Endothelial cell of umbilical vein (primary cell): ENCODE measurements around the gene SPATS2L. TPM values are rescaled to one million over a fixed set of nuclear protein-coding genes. Genes with fewer than 3 reads are reported as not detected.
A peak's percentile ranks its signal among the peaks of the same experiment; 100 is the strongest.

ENCODE experiments used
- Bru-seq: library from RNA; stranded (reverse); fragments of 400-500 nt; gene quantifications from one replicate; lab custom pipeline; 2021; lab: Mats Ljungman, UMichigan
- BruChase-seq, 2 experiments: library from RNA; stranded (reverse); fragments of 400-500 nt; gene quantifications; one replicate each; lab custom pipeline; 2021; lab: Mats Ljungman, UMichigan
- BruUV-seq: library from RNA; stranded (reverse); fragments of 400-500 nt; replicated peaks from 2 replicates; lab custom pipeline; 2021; lab: Mats Ljungman, UMichigan
- CTCF ChIA-PET: fragments of 300-600, 350-600 bp; sonication (Branson Sonifier 250); formaldehyde crosslinking; loops from one replicate; lab custom pipeline; 2021; ENCODE audit warnings: antibody characterized with exemption, inconsistent platforms; lab: Charles Lee
- POLR2A ChIA-PET: fragments of 300-600, 350-600 bp; sonication (Branson Sonifier 250); formaldehyde crosslinking; loops from one replicate; lab custom pipeline; 2021; ENCODE audit warnings: antibody characterized with exemption, inconsistent platforms; lab: Charles Lee
- DNase-seq: peaks from one replicate; pipeline ENCODE4 v3.0.0-alpha.2; 2011; ENCODE audit warnings: low read depth, low spot score
- FAIRE-seq: peaks from 2 replicates; lab custom pipeline; 2011; peaks lifted over from hg19 to GRCh38; lab: Jason Lieb, UNC
- H2AFZ ChIP-seq: 2 replicates; pipeline ENCODE4 v1.6.0; 2012; ENCODE audit warnings: low read depth, low read length, control low read depth, inconsistent platforms
- H3K27ac ChIP-seq: 2 replicates; pipeline ENCODE4 v1.5.1; 2011; ENCODE audit warnings: low read depth, mild to moderate bottlenecking, control low read depth, low read length, moderate library complexity; ENCODE audit not compliant: insufficient read depth
- H3K27me3 ChIP-seq, 2 experiments: 2 replicates each; pipeline versions ENCODE4 v1.6.0 to v1.6.1; 2011; ENCODE audit warnings: low read length in 2 of 2, mixed read lengths in 1 of 2; ENCODE audit not compliant: control insufficient read depth in 2 of 2, insufficient read depth in 2 of 2
- H3K36me3 ChIP-seq, 2 experiments: 2 replicates in 1 of 2; 3 replicates in 1 of 2; pipeline ENCODE4 v1.5.1; 2011; ENCODE audit warnings: low read length in 2 of 2, mild to moderate bottlenecking in 1 of 2, moderate library complexity in 1 of 2; ENCODE audit not compliant: control insufficient read depth in 2 of 2, insufficient read depth in 2 of 2; ENCODE audit errors: extremely low read depth in 1 of 2
- H3K4me1 ChIP-seq: 3 replicates; pipeline ENCODE4 v1.5.1; 2011; ENCODE audit warnings: mild to moderate bottlenecking, low read length; ENCODE audit not compliant: control insufficient read depth, insufficient read depth; ENCODE audit errors: extremely low read depth
- H3K4me2 ChIP-seq: 2 replicates; pipeline ENCODE4 v1.6.1; 2011; ENCODE audit warnings: low read length, control low read depth, mixed read lengths; ENCODE audit not compliant: insufficient read depth
- H3K4me3 ChIP-seq, 3 experiments: fragments of 200-600 bp in 1 of 3; sonication (generic), shearing (Covaris generic) in 1 of 3; replicated peaks in 1 of 3; 2 replicates each; pipeline ENCODE4 v1.5.1; 2011 to 2016; ENCODE audit warnings: control low read depth in 3 of 3, low read length in 3 of 3, mild to moderate bottlenecking in 2 of 3, inconsistent platforms in 1 of 3, low read depth in 1 of 3, moderate library complexity in 1 of 3; ENCODE audit not compliant: insufficient read depth in 1 of 3
- H3K79me2 ChIP-seq: 2 replicates; pipeline ENCODE4 v1.6.0; 2012; ENCODE audit warnings: low read length, inconsistent platforms; ENCODE audit not compliant: control insufficient read depth, insufficient read depth
- H3K9ac ChIP-seq: replicated peaks from 2 replicates; pipeline ENCODE3; 2011; ENCODE audit warnings: low read length, control low read depth; ENCODE audit not compliant: insufficient read depth; ENCODE audit errors: extremely low read depth
- H3K9me1 ChIP-seq: replicated peaks from 3 replicates; pipeline ENCODE4 v1.6.0; 2011; ENCODE audit warnings: mild to moderate bottlenecking, low read length; ENCODE audit not compliant: control insufficient read depth, insufficient read depth; ENCODE audit errors: extremely low read depth
- H3K9me3 ChIP-seq: replicated peaks from 2 replicates; pipeline ENCODE4 v1.5.1; 2012; ENCODE audit warnings: low read length, inconsistent platforms; ENCODE audit not compliant: control insufficient read depth, insufficient read depth
- H4K20me1 ChIP-seq: replicated peaks from 2 replicates; pipeline ENCODE3; 2011; ENCODE audit warnings: mild to moderate bottlenecking, low read length; ENCODE audit not compliant: control insufficient read depth, insufficient read depth; ENCODE audit errors: extremely low read depth
- EZH2 ChIP-seq: IDR thresholded peaks from 2 replicates; pipeline ENCODE4 v1.6.1; 2012; ENCODE audit warnings: borderline replicate concordance, low read depth, mild to moderate bottlenecking, moderate library complexity, low read length, inconsistent platforms; ENCODE audit not compliant: severe bottlenecking
- FOS ChIP-seq: IDR thresholded peaks from 2 replicates; pipeline ENCODE4 v1.6.1; 2011; ENCODE audit warnings: mild to moderate bottlenecking, low read length, moderate library complexity, borderline replicate concordance; ENCODE audit not compliant: insufficient read depth
- POLR2A ChIP-seq: IDR thresholded peaks from 2 replicates; pipeline ENCODE4 v1.6.1; 2012; ENCODE audit warnings: low read depth, mild to moderate bottlenecking, control low read depth, low read length
- POLR2AphosphoS5 ChIP-seq: IDR thresholded peaks from 2 replicates; pipeline ENCODE4 v1.6.1; 2012; ENCODE audit warnings: low read depth, mild to moderate bottlenecking, control low read depth, low read length, moderate library complexity; ENCODE audit not compliant: insufficient read depth
- dilution Hi-C: fragments of 300-500 bp; cut with MboI; formaldehyde crosslinking; loops from one replicate; pipeline ENCODE4 v1.15.0; 2019; ENCODE audit warnings: low sequenced_read_pairs; ENCODE audit not compliant: extremely low pct_ligation_motif_present
- intact Hi-C: fragments of 100-400 bp; cut with micrococcal nuclease; formaldehyde crosslinking; loops from one replicate; pipeline ENCODE4 v1.10.0; 2022
- long read RNA-seq: library from polyadenylated mRNA; stranded (forward); transcript quantifications from one replicate; pipeline ENCODE4 v2.0.0, GENCODE V29; 2021
- polyA minus RNA-seq, 3 experiments: library from RNA; depleted of rRNA, polyadenylated mRNA; stranded (reverse); fragments of >200 nt; gene quantifications; 1 replicate in 1 of 3; 2 replicates in 2 of 3; pipeline ENCODE4 v1.2.3, GENCODE V29; 2011
- polyA plus RNA-seq, 4 experiments: library from polyadenylated mRNA; depleted of rRNA in 3 of 4; stranded (reverse) in 3 of 4; unstranded in 1 of 4; fragments of >200 nt; gene quantifications; 2 replicates each; pipeline versions ENCODE4 v1.2.1 to v1.2.3, GENCODE V29; 2011 to 2012; ENCODE audit warnings: missing spikeins in 1 of 4
- total RNA-seq: library from RNA; stranded (reverse); gene quantifications from 2 replicates; pipeline ENCODE4 v1.2.3, GENCODE V29; 2021
- TF ChIP-seq, protein P1 (sequence below), 2 donors: IDR thresholded peaks; 1 replicate in 1 of 2; 2 replicates in 1 of 2; pipeline ENCODE4 v1.5.1; 2011; ENCODE audit warnings: low read length in 2 of 2, mild to moderate bottlenecking in 2 of 2, moderate library complexity in 2 of 2, control low read depth in 1 of 2, inconsistent platforms in 1 of 2, low read depth in 1 of 2; ENCODE audit not compliant: insufficient read depth in 1 of 2; ENCODE audit errors: extremely low read depth in 1 of 2
- TF ChIP-seq, protein P2 (sequence below): IDR thresholded peaks from 2 replicates; pipeline ENCODE4 v1.6.1; 2011; ENCODE audit not compliant: insufficient read depth, insufficient read length

The SPATS2L gene, protein sequence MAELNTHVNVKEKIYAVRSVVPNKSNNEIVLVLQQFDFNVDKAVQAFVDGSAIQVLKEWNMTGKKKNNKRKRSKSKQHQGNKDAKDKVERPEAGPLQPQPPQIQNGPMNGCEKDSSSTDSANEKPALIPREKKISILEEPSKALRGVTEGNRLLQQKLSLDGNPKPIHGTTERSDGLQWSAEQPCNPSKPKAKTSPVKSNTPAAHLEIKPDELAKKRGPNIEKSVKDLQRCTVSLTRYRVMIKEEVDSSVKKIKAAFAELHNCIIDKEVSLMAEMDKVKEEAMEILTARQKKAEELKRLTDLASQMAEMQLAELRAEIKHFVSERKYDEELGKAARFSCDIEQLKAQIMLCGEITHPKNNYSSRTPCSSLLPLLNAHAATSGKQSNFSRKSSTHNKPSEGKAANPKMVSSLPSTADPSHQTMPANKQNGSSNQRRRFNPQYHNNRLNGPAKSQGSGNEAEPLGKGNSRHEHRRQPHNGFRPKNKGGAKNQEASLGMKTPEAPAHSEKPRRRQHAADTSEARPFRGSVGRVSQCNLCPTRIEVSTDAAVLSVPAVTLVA
- 63.8 and 72.9 TPM in 2 replicates for total RNA-seq
- 26.8 and 29.1 TPM in 2 replicates for polyA plus RNA-seq
- polyA plus RNA-seq (2011; cell fraction: cytosol; rRNA removed), result 55.0 and 56.2 TPM in 2 replicates
- 42.5 and 49.4 TPM in 2 replicates for polyA plus RNA-seq (2011; cell fraction: nucleus; rRNA removed)
- polyA plus RNA-seq (2012), result 46.3 and 69.0 TPM in 2 replicates
- 35.7 and 38.3 TPM in 2 replicates for polyA minus RNA-seq
- polyA minus RNA-seq (2011; cell fraction: cytosol; rRNA and poly(A)+ RNA removed), result 24.8 TPM
- polyA minus RNA-seq (2011; cell fraction: nucleus; rRNA and poly(A)+ RNA removed), result 49.2 and 66.1 TPM in 2 replicates
- Bru-seq, nascent RNA, result percentile 86 among the genes with signal in this experiment
- BruChase-seq, experiment 1, labeled RNA remaining after a 6-hour chase, result percentile 68 among the genes with signal in this experiment
- percentile 63 among the genes with signal in this experiment for BruChase-seq, experiment 2, labeled RNA remaining after a 2-hour chase
- long read RNA-seq, transcript SPATS2L-209 (13 exons, 2,698 nt), result minor isoform, 11 of 216 reads
- long read RNA-seq, transcript SPATS2L-204 (13 exons, 2,463 nt), result major isoform, 53 of 216 reads
- long read RNA-seq, transcript SPATS2L-202 (12 exons, 2,119 nt), result minor isoform, 20 of 216 reads
- long read RNA-seq, partial matches to known transcripts, result 21 of 216 reads
- long read RNA-seq, other reads (novel, unspliced or antisense), result 108 of 216 reads

DNA sequence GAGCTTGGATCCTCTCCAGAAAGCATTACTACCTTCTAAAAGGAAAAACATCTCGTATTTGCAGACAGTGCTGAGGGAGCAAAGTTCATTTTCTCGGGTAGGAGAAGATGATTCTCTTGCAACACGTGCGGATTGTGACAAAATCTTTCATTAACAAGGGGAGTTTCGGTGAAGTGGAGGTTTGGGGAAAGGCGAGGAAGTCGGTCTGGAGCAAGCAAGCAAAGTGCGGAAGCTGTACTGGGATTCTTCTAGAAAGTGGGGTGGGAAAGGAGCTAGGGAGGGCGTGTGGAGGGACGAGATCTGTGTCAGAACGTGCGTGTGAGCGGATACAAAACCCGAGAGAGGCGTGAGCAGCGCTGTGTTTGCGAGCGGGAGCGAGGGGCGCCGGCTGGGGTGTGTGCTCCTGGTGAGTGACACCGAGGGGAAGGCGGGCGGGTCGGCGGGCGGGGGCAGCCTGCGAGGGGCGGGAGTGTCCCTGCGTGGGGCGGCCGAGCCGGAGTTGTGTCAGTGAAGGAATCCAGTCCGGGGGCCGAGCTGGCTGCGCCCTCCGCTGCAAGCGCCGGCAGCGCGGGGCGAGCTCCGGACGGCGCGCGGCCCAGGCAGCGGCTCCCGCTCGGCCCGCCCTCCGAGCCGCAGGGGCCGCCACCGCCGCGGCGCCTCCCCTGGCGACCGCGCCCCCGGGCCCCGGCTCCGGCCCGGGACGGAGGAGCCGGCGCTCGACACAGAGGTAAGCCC lies at the start of gene SPATS2L:
Gene SPATS2L, plus strand, starts transcription at position 498 of the 735 bp plus-strand sequence. CDS start 82,552 bp downstream, outside the sequence.
- H4K20me1 ChIP-seq, result peaks cover 4% of the 10 kb centered on the region
- ChIA-PET CTCF (interaction anchor here (0.6 to 2.2 kb wide), 17 partner anchors 8 to 335 kb away, joined by 3 to 15 read pairs (median 5); no protein-coding TSS in a partner anchor), POLR2A (interaction anchor here (1.2 kb wide), 1 partner anchor 26 kb away, joined by 3 read pairs; no protein-coding TSS in a partner anchor)
- no peaks in the 10 kb centered on the region for H3K36me3 ChIP-seq
- H3K4me1 ChIP-seq, result peaks cover 14% of the 10 kb centered on the region
- dilution Hi-C loops, result no loop called here
- no peaks in the 10 kb centered on the region for H3K9me3 ChIP-seq
- intact Hi-C loops, result loop anchor here (1.0 to 5.0 kb wide), 4 partner anchors 100 to 396 kb away; partner anchors contain the start of gene C2orf69
- peak within 1 kb of the TSS; percentile 84 for H3K9ac ChIP-seq
- peak within 1 kb of the TSS; percentile 90 for H2AFZ ChIP-seq
- peak; percentile 71 for DNase-seq
- H3K79me2 ChIP-seq, result peaks cover 43% of the 10 kb centered on the region
- peak; percentile 63 for FAIRE-seq
- BruUV-seq, result TSS peak; percentile 45
- TF ChIP-seq EZH2, result no peak
- TF ChIP-seq, protein P1, sequence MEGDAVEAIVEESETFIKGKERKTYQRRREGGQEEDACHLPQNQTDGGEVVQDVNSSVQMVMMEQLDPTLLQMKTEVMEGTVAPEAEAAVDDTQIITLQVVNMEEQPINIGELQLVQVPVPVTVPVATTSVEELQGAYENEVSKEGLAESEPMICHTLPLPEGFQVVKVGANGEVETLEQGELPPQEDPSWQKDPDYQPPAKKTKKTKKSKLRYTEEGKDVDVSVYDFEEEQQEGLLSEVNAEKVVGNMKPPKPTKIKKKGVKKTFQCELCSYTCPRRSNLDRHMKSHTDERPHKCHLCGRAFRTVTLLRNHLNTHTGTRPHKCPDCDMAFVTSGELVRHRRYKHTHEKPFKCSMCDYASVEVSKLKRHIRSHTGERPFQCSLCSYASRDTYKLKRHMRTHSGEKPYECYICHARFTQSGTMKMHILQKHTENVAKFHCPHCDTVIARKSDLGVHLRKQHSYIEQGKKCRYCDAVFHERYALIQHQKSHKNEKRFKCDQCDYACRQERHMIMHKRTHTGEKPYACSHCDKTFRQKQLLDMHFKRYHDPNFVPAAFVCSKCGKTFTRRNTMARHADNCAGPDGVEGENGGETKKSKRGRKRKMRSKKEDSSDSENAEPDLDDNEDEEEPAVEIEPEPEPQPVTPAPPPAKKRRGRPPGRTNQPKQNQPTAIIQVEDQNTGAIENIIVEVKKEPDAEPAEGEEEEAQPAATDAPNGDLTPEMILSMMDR (IDR thresholded peaks at IDR 0.05; ENCODE audit: extremely low read depth in 1 of 2, insufficient read depth in 1 of 2, low read depth in 1 of 2, low read length in 2 of 2), result no peak
- TF ChIP-seq, protein P2, sequence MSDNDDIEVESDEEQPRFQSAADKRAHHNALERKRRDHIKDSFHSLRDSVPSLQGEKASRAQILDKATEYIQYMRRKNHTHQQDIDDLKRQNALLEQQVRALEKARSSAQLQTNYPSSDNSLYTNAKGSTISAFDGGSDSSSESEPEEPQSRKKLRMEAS, result peak; percentile 26
- no peak for TF ChIP-seq FOS
- TF ChIP-seq POLR2A, result peak; percentile 74
- no peak for TF ChIP-seq POLR2AphosphoS5
- H3K4me3 ChIP-seq, result peak within 1 kb of the TSS; percentile 83 to 95 (median 93)
- H3K27me3 ChIP-seq, result no peaks in the 10 kb centered on the region
- peak within 1 kb of the TSS; percentile 39 for H3K27ac ChIP-seq
- no peaks in the 10 kb centered on the region for H3K9me1 ChIP-seq
- peak within 1 kb of the TSS; percentile 96 for H3K4me2 ChIP-seq
